GM12878 (cell line): ENCODE data around the gene RGCC. TPM values are rescaled to one million over a fixed set of nuclear protein-coding genes. Genes with fewer than 3 reads are reported as not detected.
A peak's percentile ranks its signal among the peaks of the same experiment; 100 is the strongest.

Experiments
- ATAC-seq: fragments of 200-7000 bp; cut with Tn5 transposase; 3 replicates; pipeline ENCODE4 v1.9.1; 2020; ENCODE audit warnings: mild to moderate bottlenecking, moderate library complexity
- BruUV-seq: library from RNA; stranded (reverse); fragments of 400-500 nt; replicated peaks from 2 replicates; lab custom pipeline; 2021; lab: Mats Ljungman, UMichigan
- CTCF ChIA-PET: fragments of 300-600 bp; sonication (Branson Sonifier 250); formaldehyde crosslinking; extraction: SDS; loops from one replicate; lab custom pipeline; 2021; ENCODE audit warnings: inconsistent platforms; lab: Yijun Ruan, JAX
- POLR2A ChIA-PET: fragments of 350-600 bp; formaldehyde crosslinking; extraction: SDS; loops from one replicate; lab custom pipeline; 2021; ENCODE audit warnings: inconsistent platforms; lab: Charles Lee
- RAD21 ChIA-PET: fragments of 300-600 bp; sonication (Branson Sonifier 250); formaldehyde crosslinking; loops from one replicate; lab custom pipeline; 2023; ENCODE audit warnings: antibody characterized with exemption; ENCODE audit not compliant: unreplicated experiment; lab: Charles Lee
- SMC1A ChIA-PET: fragments of 300-600 bp; sonication (Branson Sonifier 250); formaldehyde crosslinking; loops from one replicate; lab custom pipeline; 2023; ENCODE audit not compliant: unreplicated experiment, uncharacterized antibody; lab: Charles Lee
- DNase-seq: peaks from one replicate; pipeline ENCODE4 v3.0.0-alpha.2; 2011; ENCODE audit warnings: low read depth, low spot score
- FAIRE-seq: peaks from 3 replicates; lab custom pipeline; 2011; peaks lifted over from hg19 to GRCh38; lab: Jason Lieb, UNC
- H2AFZ ChIP-seq: 2 replicates; pipeline ENCODE4 v1.6.0; 2011; ENCODE audit warnings: low read depth, low read length, control low read depth; ENCODE audit not compliant: control insufficient read depth
- H3K27ac ChIP-seq: 2 replicates; pipeline ENCODE4 v1.5.1; 2011; ENCODE audit warnings: control low read depth; ENCODE audit not compliant: control insufficient read depth, insufficient read depth
- H3K27me3 ChIP-seq, 2 experiments: replicated peaks in 1 of 2; 2 replicates each; pipeline versions ENCODE4 v1.6.0 to v1.6.1; 2011; ENCODE audit warnings: low read length in 1 of 2; ENCODE audit not compliant: control insufficient read depth in 2 of 2, insufficient read depth in 2 of 2
- H3K36me3 ChIP-seq, 2 experiments: 2 replicates each; pipeline ENCODE4 v1.5.1; 2011; ENCODE audit warnings: low read length in 1 of 2; ENCODE audit not compliant: control insufficient read depth in 2 of 2, insufficient read depth in 2 of 2
- H3K4me1 ChIP-seq: 2 replicates; pipeline ENCODE4 v1.6.1; 2011; ENCODE audit warnings: mild to moderate bottlenecking, low read length, moderate library complexity, mixed read lengths; ENCODE audit not compliant: control insufficient read depth, insufficient read depth
- H3K4me2 ChIP-seq: 2 replicates; pipeline ENCODE4 v1.6.0; 2011; ENCODE audit warnings: control low read depth; ENCODE audit not compliant: control insufficient read depth, insufficient read depth
- H3K4me3 ChIP-seq: fragments of 200-600 bp; sonication (generic); 2 replicates; pipeline ENCODE4 v1.5.1; 2016
- H3K79me2 ChIP-seq: 2 replicates; pipeline ENCODE4 v1.6.0; 2011; ENCODE audit warnings: low read length; ENCODE audit not compliant: control insufficient read depth, insufficient read depth
- H3K9ac ChIP-seq: 2 replicates; pipeline ENCODE4 v1.8.0; 2011; ENCODE audit warnings: low read length, control low read depth, mixed read lengths; ENCODE audit not compliant: control insufficient read depth, insufficient read depth
- H3K9me3 ChIP-seq: replicated peaks from 3 replicates; pipeline ENCODE4 v1.5.1; 2011; ENCODE audit warnings: mild to moderate bottlenecking, low read length; ENCODE audit not compliant: control insufficient read depth, insufficient read depth
- H4K20me1 ChIP-seq: 2 replicates; pipeline ENCODE4 v1.6.0; 2011; ENCODE audit not compliant: control insufficient read depth, insufficient read depth
- DPF2 ChIP-seq: fragments of 450-650 bp; IDR thresholded peaks from 2 replicates; pipeline ENCODE4 v1.6.1; 2017; ENCODE audit warnings: mild to moderate bottlenecking
- SPI1 ChIP-seq: IDR thresholded peaks from 2 replicates; pipeline ENCODE4 v1.6.1; 2011; ENCODE audit warnings: low read depth, mild to moderate bottlenecking, low read length, moderate library complexity, borderline replicate concordance; ENCODE audit not compliant: insufficient read depth
- ZNF384 ChIP-seq: IDR thresholded peaks from 2 replicates; pipeline ENCODE4 v1.6.1; 2012; ENCODE audit warnings: low read depth, mild to moderate bottlenecking, low read length, improper control_type of control experiment, borderline replicate concordance
- WGBS: methylation state at CpG from one replicate; pipeline ENCODE4 v1.1.6; 2016; ENCODE audit warnings: low lambda C conversion rate; ENCODE audit not compliant: insufficient replicate concordance, insufficient coverage; ENCODE audit errors: missing lambda C conversion rate; 5-methylcytosine and 5-hydroxymethylcytosine counted together
- in situ Hi-C: fragments of 300-500 bp; cut with MboI; formaldehyde crosslinking; loops from 9 replicates; pipeline ENCODE4 v1.14.3; 2018; ENCODE audit warnings: mixed read lengths
- intact Hi-C: fragments of 100-400 bp; cut with micrococcal nuclease; formaldehyde crosslinking; loops from one replicate; pipeline ENCODE4 v1.14.2; 2022; ENCODE audit not compliant: unreplicated experiment
- polyA plus RNA-seq, 11 experiments: library from polyadenylated mRNA; depleted of rRNA in 4 of 11; unstranded in 6 of 11; stranded (reverse) in 5 of 11; fragments of >200 nt; fragmentation: Nextera tagmentation in 4 of 11; fragmentation: Illumina TruSeq in 1 of 11; extraction: Ambion mirVana in 4 of 11; extraction: Trizol in 1 of 11; gene quantifications; 1 replicate in 1 of 11; 2 replicates in 10 of 11; pipeline versions ENCODE4 v1.2.1 to v1.2.3, GENCODE V29; 2011 to 2016; ENCODE audit warnings: inconsistent platforms in 2 of 11, missing spikeins in 2 of 11, low read depth in 1 of 11
- total RNA-seq, 4 experiments: library from RNA; depleted of rRNA in 3 of 4; stranded (reverse); fragments of >200 nt in 3 of 4; fragmentation: Illumina TruSeq in 1 of 4; extraction: Trizol in 1 of 4; gene quantifications; 2 replicates each; pipeline versions ENCODE4 v1.2.1 to v1.2.3, GENCODE V29; 2013 to 2021

The RGCC gene
- total and polyA plus RNA-seq, 10 of the 15 experiments (the other 5 are each of a cell fraction or from before 2014, with no cell fraction given) = 0.41 to 19.4 (median 9.9) TPM

DNA sequence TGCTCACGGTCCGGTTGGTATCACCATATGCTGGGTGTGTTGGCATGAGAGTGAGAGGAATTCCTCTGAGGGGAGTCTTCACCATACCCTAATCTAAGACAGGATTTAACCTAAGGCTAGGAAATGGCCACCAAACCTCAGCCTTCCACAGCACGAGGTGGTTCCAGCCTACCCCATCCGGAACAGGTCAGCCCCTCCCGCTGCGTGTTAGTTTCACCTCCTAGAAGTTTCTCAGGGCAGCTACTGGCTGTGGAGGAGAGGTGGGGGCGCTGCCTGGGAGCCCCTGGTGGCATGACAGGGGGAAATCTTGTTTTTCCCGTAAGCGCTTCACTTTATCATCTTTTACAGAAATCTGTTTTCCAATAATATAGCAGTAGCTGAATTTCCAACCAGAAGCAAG lies 55.1 kb downstream of the RGCC start:
- BruUV-seq = no TSS peak
- FAIRE-seq (no peak), DNase-seq (no peak)
- RAD21 ChIA-PET = interaction anchor here (1.4 kb wide), 1 partner anchor 15 kb away, joined by 3 read pairs; no protein-coding TSS in a partner anchor
- no peaks in the 10 kb centered on the region for H3K36me3 ChIP-seq
- TF ChIP-seq SPI1 = 0 out of 2 replicates have a peak, but pooled peaks have one; percentile 25
- TF ChIP-seq DPF2 = no peak
- TF ChIP-seq, all 136 proteins: peak for 1
- ATAC-seq = no peak; the same call in 1 of the 3 replicates
- no peaks in the 10 kb centered on the region for H3K27me3 ChIP-seq
- ChIA-PET POLR2A (no interaction called here), SMC1A (interaction anchor here (1.4 kb wide), 1 partner anchor 15 kb away, joined by 3 read pairs; no protein-coding TSS in a partner anchor), CTCF (no interaction called here)
- no peaks in the 10 kb centered on the region; the same call in 1 of the 2 replicates for H3K4me1 ChIP-seq
- no peaks in the 10 kb centered on the region for H3K9me3 ChIP-seq
- intact Hi-C loops = no loop called here
- WGBS = 57% methylated on average over 9 of the region's 9 CpGs
- no peak overlapping the region for H3K9ac ChIP-seq
- no peaks in the 10 kb centered on the region for H4K20me1 ChIP-seq
- in situ Hi-C loops = no loop called here
- no peak overlapping the region for H3K4me3 ChIP-seq
- no peak overlapping the region for H3K27ac ChIP-seq
- no peak overlapping the region for H3K4me2 ChIP-seq
- H3K79me2 ChIP-seq = no peaks in the 10 kb centered on the region
- H2AFZ ChIP-seq = no peak overlapping the region

GRCh38 chr13:41513600-41513999 lies 56.2 kb downstream of the RGCC start:
- DNase-seq (no peak), FAIRE-seq (no peak), ATAC-seq (no peak)
- H3K4me3 ChIP-seq = no peak overlapping the region
- no peak overlapping the region for H2AFZ ChIP-seq
- ChIA-PET CTCF (no interaction called here), POLR2A (interaction anchor here (0.8 kb wide), 1 partner anchor 10 kb away, joined by 4 read pairs; no protein-coding TSS in a partner anchor), SMC1A (no interaction called here), RAD21 (no interaction called here)
- no peak overlapping the region for H3K4me2 ChIP-seq
- H3K79me2 ChIP-seq = no peaks in the 10 kb centered on the region
- no peak for TF ChIP-seq ZNF384
- in situ Hi-C loops (no loop called here), intact Hi-C loops (no loop called here)
- H4K20me1 ChIP-seq = no peaks in the 10 kb centered on the region
- no peak overlapping the region for H3K9ac ChIP-seq
- H3K27ac ChIP-seq = no peak overlapping the region
- no peaks in the 10 kb centered on the region for H3K36me3 ChIP-seq
- no peaks in the 10 kb centered on the region for H3K9me3 ChIP-seq
- no peaks in the 10 kb centered on the region for H3K27me3 ChIP-seq
- 96% methylated on average over 11 of the region's 11 CpGs for WGBS
- no peaks in the 10 kb centered on the region; the same call in 1 of the 2 replicates for H3K4me1 ChIP-seq
- no TSS peak for BruUV-seq
